ENCODE results near the gene CRYBG1. TPM values are rescaled to one million over a fixed set of nuclear protein-coding genes. Genes with fewer than 3 reads are reported as not detected.

Gene CRYBG1
- total and polyA plus RNA-seq, 2 donors (not counting 3 experiments of a cell fraction or from before 2014, with no cell fraction given) = 4.1 to 30.1 TPM

DNA sequence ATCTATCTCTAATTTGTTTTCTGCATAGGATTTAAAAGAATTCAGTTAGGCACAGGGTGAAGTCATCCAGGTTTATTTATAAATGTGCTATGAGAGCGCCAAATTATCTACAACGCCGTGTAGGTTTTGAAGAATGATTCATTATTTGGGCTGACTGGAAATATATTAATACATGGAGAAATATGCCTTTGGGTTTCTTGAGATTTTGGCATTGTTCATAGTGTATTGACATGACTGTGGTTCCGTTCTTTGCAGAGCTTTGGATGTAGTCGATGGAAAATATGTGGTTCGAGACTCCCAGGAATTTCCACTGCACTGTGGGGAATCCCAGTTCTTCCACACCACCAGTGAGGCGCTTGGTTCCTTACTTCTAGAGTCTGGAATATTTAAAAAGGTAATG is 90.9 kb downstream of the CRYBG1 start:
- BruUV-seq (replicated peaks) = no TSS peak
- Histone ChIP-seq H2AFZ (ENCODE audit: low read depth, low read length) (no peak overlapping the region), H3K27me3 (ENCODE audit: control insufficient read depth in 2 of 2, insufficient read depth in 2 of 2, low read length in 2 of 2) (no peaks in the 10 kb centered on the region), H3K4me3 (replicated peaks in 1 of 3; ENCODE audit: insufficient read depth in 1 of 3, low read depth in 1 of 3, low read length in 3 of 3) (no peak overlapping the region), H4K20me1 (replicated peaks; ENCODE audit: control insufficient read depth, extremely low read depth, insufficient read depth, low read length) (no peaks in the 10 kb centered on the region), H3K9me1 (replicated peaks; ENCODE audit: control insufficient read depth, extremely low read depth, insufficient read depth, low read length) (no peaks in the 10 kb centered on the region), H3K9me3 (replicated peaks; ENCODE audit: control insufficient read depth, insufficient read depth, low read length) (no peaks in the 10 kb centered on the region), H3K27ac (ENCODE audit: insufficient read depth, low read depth, low read length) (no peak overlapping the region), H3K9ac (replicated peaks; ENCODE audit: extremely low read depth, insufficient read depth, low read length) (no peak overlapping the region), H3K79me2 (ENCODE audit: control insufficient read depth, insufficient read depth, low read length) (no peaks in the 10 kb centered on the region), H3K4me1 (ENCODE audit: control insufficient read depth, extremely low read depth, insufficient read depth, low read length) (no peaks in the 10 kb centered on the region), H3K4me2 (ENCODE audit: insufficient read depth, low read length) (no peak overlapping the region), H3K36me3 (ENCODE audit: control insufficient read depth in 2 of 2, extremely low read depth in 1 of 2, insufficient read depth in 2 of 2, low read length in 2 of 2) (no peaks in the 10 kb centered on the region)
- DNase-seq (ENCODE audit: low read depth, low spot score) = peak; percentile 9
- intact Hi-C loops (cut with micrococcal nuclease) = no loop called here
- dilution Hi-C loops (cut with MboI; ENCODE audit: extremely low pct_ligation_motif_present, low sequenced_read_pairs) = no loop called here
- TF ChIP-seq, protein P1, sequence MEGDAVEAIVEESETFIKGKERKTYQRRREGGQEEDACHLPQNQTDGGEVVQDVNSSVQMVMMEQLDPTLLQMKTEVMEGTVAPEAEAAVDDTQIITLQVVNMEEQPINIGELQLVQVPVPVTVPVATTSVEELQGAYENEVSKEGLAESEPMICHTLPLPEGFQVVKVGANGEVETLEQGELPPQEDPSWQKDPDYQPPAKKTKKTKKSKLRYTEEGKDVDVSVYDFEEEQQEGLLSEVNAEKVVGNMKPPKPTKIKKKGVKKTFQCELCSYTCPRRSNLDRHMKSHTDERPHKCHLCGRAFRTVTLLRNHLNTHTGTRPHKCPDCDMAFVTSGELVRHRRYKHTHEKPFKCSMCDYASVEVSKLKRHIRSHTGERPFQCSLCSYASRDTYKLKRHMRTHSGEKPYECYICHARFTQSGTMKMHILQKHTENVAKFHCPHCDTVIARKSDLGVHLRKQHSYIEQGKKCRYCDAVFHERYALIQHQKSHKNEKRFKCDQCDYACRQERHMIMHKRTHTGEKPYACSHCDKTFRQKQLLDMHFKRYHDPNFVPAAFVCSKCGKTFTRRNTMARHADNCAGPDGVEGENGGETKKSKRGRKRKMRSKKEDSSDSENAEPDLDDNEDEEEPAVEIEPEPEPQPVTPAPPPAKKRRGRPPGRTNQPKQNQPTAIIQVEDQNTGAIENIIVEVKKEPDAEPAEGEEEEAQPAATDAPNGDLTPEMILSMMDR (IDR thresholded peaks at IDR 0.05; ENCODE audit: extremely low read depth in 1 of 2, insufficient read depth in 1 of 2, low read depth in 1 of 2, low read length in 2 of 2) = no peak
- ChIA-PET POLR2A (no interaction called here), CTCF (interaction anchor here (1.9 to 15.9 kb wide), 2 partner anchors 16 to 112 kb away, joined by 7 to 397 read pairs; no protein-coding TSS in a partner anchor)
- no peak for FAIRE-seq

DNA sequence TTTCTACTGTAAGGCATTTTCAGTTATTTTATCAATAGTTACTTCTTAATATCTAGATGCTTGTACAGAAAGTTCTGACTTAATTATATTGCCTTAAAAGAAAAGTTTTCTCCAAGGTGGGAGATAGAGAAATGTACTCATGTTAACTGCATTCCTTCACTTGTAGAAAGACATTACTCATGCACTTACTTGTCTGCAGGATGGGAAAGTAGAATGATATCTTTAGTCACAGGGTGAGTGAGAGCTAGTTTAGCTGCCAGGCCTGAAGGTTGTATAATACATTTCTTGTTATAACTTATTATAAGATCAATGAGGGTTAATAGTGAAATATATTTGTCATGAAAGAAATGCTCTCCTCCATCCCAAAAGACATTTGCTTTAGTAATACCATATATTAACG is 92.1 kb downstream of the CRYBG1 start:
- FAIRE-seq = no peak
- H3K79me2 ChIP-seq (ENCODE audit: control insufficient read depth, insufficient read depth, low read length) = no peaks in the 10 kb centered on the region

More for the DNA sequence above, 92.1 kb downstream of the CRYBG1 start:
- Histone ChIP-seq H3K9me3 (replicated peaks; ENCODE audit: control insufficient read depth, insufficient read depth, low read length) (no peaks in the 10 kb centered on the region), H3K36me3 (ENCODE audit: control insufficient read depth in 2 of 2, extremely low read depth in 1 of 2, insufficient read depth in 2 of 2, low read length in 2 of 2) (no peaks in the 10 kb centered on the region), H3K27me3 (ENCODE audit: control insufficient read depth in 2 of 2, insufficient read depth in 2 of 2, low read length in 2 of 2) (no peaks in the 10 kb centered on the region), H2AFZ (ENCODE audit: low read depth, low read length) (no peak overlapping the region), H3K9ac (replicated peaks; ENCODE audit: extremely low read depth, insufficient read depth, low read length) (no peak overlapping the region), H3K9me1 (replicated peaks; ENCODE audit: control insufficient read depth, extremely low read depth, insufficient read depth, low read length) (no peaks in the 10 kb centered on the region), H3K27ac (ENCODE audit: insufficient read depth, low read depth, low read length) (no peak overlapping the region), H3K4me3 (replicated peaks in 1 of 3; ENCODE audit: insufficient read depth in 1 of 3, low read depth in 1 of 3, low read length in 3 of 3) (no peak overlapping the region), H4K20me1 (replicated peaks; ENCODE audit: control insufficient read depth, extremely low read depth, insufficient read depth, low read length) (no peaks in the 10 kb centered on the region), H3K4me1 (ENCODE audit: control insufficient read depth, extremely low read depth, insufficient read depth, low read length) (no peaks in the 10 kb centered on the region), H3K4me2 (ENCODE audit: insufficient read depth, low read length) (no peak overlapping the region)
- TF ChIP-seq POLR2AphosphoS5 (IDR thresholded peaks at IDR 0.05; ENCODE audit: insufficient read depth, low read depth, low read length) (no peak), JUN (IDR thresholded peaks at IDR 0.05; ENCODE audit: borderline replicate concordance, insufficient read depth, insufficient read length, low read depth) (no peak), MYC (IDR thresholded peaks at IDR 0.05; ENCODE audit: low read depth, low read length) (no peak), GATA2 (IDR thresholded peaks at IDR 0.05; ENCODE audit: insufficient read depth, insufficient read length, low read depth, low read length) (no peak), EZH2 (IDR thresholded peaks at IDR 0.05; ENCODE audit: borderline replicate concordance, low read depth, low read length, severe bottlenecking) (no peak), POLR2A (IDR thresholded peaks at IDR 0.05; ENCODE audit: low read depth, low read length) (no peak), FOS (IDR thresholded peaks at IDR 0.05; ENCODE audit: borderline replicate concordance, insufficient read depth, low read length) (no peak)
- TF ChIP-seq, protein P1 (IDR thresholded peaks at IDR 0.05; ENCODE audit: extremely low read depth in 1 of 2, insufficient read depth in 1 of 2, low read depth in 1 of 2, low read length in 2 of 2) = no peak
- TF ChIP-seq, protein P2, sequence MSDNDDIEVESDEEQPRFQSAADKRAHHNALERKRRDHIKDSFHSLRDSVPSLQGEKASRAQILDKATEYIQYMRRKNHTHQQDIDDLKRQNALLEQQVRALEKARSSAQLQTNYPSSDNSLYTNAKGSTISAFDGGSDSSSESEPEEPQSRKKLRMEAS (IDR thresholded peaks at IDR 0.05; ENCODE audit: insufficient read depth, insufficient read length) = no peak
- ChIA-PET POLR2A (no interaction called here), CTCF (interaction anchor here (1.2 to 15.9 kb wide), 4 partner anchors 15 to 156 kb away, joined by 3 to 397 read pairs (median 6); no protein-coding TSS in a partner anchor)
- intact Hi-C loops (cut with micrococcal nuclease) = no loop called here
- BruUV-seq (replicated peaks) = no TSS peak
- DNase-seq (ENCODE audit: low read depth, low spot score) = no peak
- dilution Hi-C loops (cut with MboI; ENCODE audit: extremely low pct_ligation_motif_present, low sequenced_read_pairs) = no loop called here
